NCI-H1092 treated with DMSO at 0.1 percent for 48 hours (cell line): Measurements from ENCODE around the gene ZFYVE1.
"Not testable (repeated sequence)": the region's sequence is repeated elsewhere in the genome, so short reads cannot be mapped to it uniquely, and the experiment has no call there.

Source experiments
- DNase-seq: peaks from one replicate; lab custom pipeline; 2025; lab: John Stamatoyannopoulos, UW

The ZFYVE1 gene, protein sequence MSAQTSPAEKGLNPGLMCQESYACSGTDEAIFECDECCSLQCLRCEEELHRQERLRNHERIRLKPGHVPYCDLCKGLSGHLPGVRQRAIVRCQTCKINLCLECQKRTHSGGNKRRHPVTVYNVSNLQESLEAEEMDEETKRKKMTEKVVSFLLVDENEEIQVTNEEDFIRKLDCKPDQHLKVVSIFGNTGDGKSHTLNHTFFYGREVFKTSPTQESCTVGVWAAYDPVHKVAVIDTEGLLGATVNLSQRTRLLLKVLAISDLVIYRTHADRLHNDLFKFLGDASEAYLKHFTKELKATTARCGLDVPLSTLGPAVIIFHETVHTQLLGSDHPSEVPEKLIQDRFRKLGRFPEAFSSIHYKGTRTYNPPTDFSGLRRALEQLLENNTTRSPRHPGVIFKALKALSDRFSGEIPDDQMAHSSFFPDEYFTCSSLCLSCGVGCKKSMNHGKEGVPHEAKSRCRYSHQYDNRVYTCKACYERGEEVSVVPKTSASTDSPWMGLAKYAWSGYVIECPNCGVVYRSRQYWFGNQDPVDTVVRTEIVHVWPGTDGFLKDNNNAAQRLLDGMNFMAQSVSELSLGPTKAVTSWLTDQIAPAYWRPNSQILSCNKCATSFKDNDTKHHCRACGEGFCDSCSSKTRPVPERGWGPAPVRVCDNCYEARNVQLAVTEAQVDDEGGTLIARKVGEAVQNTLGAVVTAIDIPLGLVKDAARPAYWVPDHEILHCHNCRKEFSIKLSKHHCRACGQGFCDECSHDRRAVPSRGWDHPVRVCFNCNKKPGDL

GRCh38 chr14:73026845-73027542 lies at the start of gene ZFYVE1:
ZFYVE1 (minus strand) TSS chr14:73027106; CDS start chr14:73024508, 2,598 bp downstream.
- peak; percentile 97 for DNase-seq

- no peak for DNase-seq
These were observed 42.7 kb upstream of the ZFYVE1 start for GRCh38 chr14:73069585-73069984.

DNA sequence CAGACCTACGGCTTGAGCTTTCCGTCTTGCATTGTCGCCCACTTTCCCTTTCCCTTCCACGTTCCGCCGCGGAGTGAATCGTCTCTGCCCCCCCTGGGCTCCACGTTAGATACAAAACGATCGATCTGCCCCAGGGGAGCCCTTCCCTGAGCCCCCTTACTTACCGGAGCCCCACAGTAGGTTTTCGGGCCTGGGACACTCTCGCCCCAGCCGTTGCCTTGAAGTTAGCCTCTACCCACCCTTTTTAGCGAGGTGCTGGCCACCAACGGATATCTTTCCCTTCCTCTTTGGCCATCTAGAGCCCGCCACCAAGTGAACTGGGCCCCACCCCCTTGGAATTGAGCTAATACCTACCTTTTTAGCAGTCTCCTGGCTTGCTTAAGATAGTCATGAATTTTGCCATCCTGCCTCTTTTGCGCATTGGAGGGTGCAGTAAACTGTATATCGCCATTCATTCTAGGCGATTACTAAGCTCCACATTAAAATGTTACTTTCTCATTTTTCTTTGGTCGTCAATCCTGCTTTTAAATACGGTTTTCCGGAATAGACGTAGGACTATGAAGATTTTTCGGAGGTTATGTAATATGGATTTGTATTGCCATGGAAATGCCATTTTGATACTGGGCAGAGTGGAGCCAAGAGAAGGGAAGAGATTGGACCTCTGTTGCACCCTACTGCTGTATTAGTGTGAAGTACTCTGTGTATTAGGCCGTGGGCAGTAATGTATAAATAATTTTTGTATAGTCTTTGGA lies 32.2 kb upstream of the ZFYVE1 start:
- DNase-seq: peak; percentile 30

DNA sequence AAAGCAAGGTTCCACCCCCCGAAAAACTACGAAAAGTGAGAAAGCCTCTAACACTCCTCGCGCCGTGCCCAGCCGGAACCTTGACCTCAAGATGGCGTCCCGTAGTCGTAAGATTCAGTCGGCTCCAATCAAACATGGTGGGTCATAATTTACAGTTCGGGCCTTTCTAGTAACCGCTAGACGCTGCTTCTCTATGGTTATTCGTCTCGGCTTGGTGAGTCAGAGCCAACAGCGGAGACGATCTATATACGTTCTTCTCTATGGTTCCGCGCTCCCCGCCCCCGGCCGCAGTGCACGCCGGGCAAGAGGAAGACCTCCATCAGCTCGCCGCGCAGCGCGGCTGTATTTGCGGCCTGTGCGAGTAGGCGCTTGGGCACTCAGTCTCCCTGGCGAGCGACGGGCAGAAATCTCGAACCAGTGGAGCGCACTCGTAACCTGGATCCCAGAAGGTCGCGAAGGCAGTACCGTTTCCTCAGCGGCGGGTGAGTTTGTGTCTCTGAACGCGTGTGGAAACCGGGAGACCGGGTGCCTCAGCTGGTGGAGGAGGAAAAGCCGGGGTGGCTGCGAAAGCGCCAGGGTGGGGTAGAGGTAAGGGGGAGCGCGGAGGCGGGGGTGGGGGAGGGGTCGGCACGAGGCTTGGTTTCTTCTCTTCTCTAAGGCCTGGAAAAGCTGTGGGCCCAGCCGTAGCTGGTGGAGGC lies 31.5 kb upstream of the ZFYVE1 start, which contains the start of gene RBM25:
RBM25 (plus strand) TSS at position 311 of the 698 bp plus-strand sequence. CDS start 13,108 bp downstream, outside the sequence.
- DNase-seq: peak; percentile 99

- no peak for DNase-seq
These were observed 31.0 kb upstream of the ZFYVE1 start for GRCh38 chr14:73057944-73058223.

GRCh38 chr14:73055251-73055650 lies 28.3 kb upstream of the ZFYVE1 start:
- no peak for DNase-seq

DNA sequence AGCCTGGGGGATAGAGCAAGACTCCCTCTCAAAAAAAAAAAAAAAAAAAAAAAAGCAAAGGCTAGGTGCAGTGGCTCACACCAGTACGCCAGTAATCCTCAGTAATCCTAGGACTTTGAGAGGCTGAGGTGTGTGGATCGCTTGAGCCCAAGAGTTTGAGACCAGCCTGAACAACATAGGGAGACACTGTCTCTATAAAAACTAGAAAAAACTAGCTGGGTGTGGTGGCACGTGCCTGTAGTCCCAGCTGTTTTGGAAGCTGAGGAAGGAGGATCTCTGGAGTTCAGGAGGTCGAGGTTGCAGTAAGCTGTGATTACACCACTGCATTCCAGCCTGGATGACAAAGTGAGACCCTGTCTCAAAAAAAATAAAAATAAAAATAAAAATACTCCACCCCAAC lies 22.5 kb upstream of the ZFYVE1 start:
- DNase-seq: no peak

DNA sequence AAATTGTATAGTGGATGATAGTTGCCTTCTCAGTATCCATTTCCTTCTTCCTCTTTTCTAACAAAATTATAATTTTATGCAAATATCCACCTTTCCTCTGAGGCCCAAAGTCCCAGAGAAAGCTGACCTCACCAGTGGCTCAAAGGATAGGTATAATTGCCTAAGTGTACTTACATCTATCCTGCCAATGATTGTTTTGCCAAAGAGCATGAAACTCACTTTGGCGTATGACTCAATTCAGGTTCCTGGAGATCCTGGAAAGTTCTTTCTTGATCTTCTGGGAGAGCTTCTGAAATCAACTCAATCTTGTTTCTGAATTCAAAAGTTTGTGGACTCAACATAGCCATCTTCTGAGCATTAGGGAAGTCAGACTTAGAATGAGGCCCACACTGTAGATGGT lies 20.9 kb upstream of the ZFYVE1 start:
- DNase-seq: no peak

DNA sequence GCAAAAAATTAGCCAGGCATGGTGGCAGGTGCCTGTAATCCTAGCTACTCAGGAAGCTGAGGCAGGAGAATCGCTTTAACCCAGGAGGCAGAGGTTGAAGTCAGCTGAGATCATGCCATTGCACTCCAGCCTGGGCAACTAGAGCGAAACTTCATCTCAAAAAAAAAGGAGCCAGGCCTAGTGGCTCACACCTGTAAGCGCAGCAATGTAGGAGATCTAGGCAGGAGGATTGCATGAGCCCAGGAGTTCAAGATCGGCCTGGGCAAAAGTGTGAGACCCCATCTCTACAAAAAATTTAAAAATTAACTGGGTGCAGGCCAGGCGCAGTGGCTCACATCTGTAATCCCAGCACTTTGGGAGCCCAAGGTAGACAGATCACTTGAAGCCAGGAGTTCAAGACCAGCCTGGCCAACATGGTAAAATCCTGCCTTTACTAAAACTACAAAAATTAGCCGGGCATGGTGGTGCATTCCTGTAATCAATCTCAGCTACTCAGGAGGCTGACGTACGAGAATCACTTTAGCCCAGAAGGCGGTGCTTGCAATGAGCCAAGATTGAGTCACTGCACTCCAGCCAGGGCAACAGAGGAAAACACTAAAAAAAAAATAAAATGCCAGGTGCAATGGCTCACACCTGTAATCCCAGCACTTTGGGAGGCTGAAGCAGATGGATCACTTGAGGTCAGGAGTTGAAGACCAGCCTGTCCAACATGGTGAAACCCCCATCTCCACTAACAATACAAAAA lies 10.0 kb upstream of the ZFYVE1 start:
- not testable (repeated sequence) for DNase-seq

- no peak for DNase-seq
These were observed 1.1 kb upstream of the ZFYVE1 start for GRCh38 chr14:73027984-73028383.

GRCh38 chr14:73027546-73027945 lies 640 bp upstream of the ZFYVE1 start:
- DNase-seq: no peak

DNA sequence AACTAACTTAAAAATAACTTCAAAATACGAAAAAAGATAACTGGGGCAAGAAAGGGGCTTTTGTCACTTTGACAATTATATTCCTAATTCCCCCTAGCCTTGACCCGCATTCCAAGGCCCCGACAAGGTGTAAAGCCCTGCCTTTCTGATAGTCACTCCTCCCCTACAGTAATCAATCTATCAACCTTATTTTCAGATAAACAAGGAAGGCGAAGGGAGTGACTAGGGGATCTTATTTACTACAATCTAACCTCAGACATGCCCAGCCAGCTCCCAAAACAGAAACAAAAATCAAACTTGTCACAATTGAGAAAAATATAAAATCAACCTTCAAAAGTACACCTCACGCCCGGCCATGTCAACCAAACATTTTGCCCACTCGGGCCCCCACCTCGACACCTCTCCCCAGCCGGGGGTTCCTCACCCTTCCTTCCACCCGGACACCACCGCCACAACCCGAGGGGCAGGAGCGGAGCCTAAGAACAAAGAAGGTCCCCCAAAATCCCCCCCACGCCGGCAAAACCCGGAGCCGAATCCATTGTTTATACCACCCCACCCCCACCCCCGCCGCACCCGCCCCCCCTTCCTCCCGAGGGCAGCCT lies 562 bp downstream of the ZFYVE1 start:
- no peak for DNase-seq

GRCh38 chr14:73025544-73025943 lies 1.4 kb downstream of the ZFYVE1 start:
- DNase-seq: no peak

DNA sequence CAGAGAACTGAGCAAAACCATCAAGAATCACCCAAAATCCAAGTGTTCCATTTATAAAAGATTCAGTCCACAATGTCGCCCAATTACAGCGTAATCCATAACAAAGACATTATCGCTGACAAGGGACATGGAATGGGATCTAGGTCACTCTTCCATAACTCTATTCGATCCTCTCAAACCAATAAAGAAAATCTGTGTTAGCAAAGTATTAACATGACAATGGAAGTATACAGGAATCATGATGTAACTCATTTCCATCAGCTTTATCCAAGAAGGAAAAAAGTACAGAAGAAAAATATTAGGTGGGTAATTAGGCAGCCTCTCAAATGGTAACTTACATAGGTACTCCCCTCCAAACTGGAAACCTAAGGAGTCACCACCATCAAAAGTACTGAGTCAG lies 4.9 kb downstream of the ZFYVE1 start:
- no peak for DNase-seq

DNA sequence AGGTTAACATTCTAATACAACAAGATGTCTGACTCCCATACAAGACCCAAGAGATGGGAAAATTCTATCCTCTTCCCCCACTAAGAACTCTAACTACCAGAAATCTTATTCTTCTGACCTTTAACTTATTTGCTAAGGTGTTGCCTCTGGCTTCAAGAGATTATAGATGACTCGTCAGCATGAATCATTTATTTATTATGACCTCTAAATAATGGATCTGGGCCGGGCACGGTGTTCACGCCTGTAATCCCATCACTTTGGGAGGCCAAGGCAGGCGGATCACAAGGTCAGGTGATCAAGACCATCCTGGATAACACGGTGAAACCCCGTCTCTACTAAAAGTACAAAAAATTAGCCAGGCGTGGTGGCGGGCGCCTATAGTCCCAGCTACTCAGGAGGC lies 10.9 kb downstream of the ZFYVE1 start:
- DNase-seq: not testable (repeated sequence)

DNA sequence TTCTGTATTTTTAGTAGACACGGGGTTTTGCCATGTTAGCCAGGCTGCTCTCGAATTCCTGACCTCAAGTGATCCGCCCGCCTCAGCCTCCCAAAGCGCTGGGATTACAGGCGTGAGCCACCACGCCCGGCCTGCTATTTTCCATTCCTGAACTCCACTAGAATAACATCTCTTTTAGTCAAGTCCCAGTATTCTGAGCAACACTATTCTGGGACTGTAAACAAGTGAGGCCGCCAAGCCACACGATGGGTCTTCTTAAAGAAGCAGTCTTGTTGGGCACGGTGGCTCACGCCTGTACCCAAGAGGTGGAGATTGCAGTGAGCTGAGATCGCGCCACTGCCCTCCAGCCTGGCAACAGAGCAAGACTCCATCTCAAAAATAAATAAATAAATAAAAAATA lies 11.4 kb downstream of the ZFYVE1 start:
- not testable (repeated sequence) for DNase-seq

- no peak for DNase-seq
These were observed 12.8 kb downstream of the ZFYVE1 start for GRCh38 chr14:73014105-73014504.

GRCh38 chr14:73011189-73011588 lies 15.7 kb downstream of the ZFYVE1 start:
- DNase-seq: not testable (repeated sequence)

DNA sequence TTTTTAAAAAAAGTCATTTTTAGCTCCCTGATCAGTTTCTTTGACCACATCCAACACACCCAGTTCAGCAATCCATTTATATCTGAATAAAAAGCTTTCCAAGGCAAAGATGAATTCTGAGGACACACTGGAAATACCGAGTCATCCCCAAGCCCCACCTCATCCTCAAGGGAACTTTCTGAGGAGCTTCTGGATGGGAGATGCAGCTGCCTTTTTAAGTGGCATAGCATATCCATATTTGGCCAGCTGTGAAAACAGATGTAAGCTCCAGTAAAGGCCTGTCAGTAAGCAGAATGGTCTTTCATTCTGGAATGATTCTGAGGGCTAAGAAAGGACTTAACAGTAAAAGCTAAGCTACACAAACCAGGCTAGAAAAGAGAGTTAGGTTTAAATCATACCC lies 18.4 kb downstream of the ZFYVE1 start:
- DNase-seq: no peak

DNA sequence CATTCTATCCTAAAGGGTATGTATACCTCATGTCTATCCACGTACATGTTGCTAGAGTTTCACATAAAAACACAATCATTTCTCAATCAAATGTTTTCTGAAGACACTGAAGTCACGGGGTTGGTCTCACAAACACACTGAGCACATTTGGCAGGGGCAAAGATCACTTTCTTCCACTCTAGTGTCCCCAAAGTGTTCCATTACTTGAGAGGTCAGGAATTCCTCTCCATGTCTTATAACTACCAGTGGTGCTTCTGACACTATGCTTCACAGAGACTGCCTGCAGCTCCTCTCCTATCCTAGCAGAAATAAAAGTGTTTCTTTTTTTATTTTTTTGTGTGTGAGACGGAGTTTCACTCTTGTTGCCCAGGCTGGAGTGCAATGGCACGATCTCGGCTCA lies 19.1 kb downstream of the ZFYVE1 start:
- no peak for DNase-seq
